Measurements from ENCODE around the gene NR2F1-AS1. TPM values are rescaled to one million over a fixed set of nuclear protein-coding genes. Genes with fewer than 3 reads are reported as not detected.
A peak's percentile ranks its signal among the peaks of the same experiment; 100 is the strongest.

NR2F1-AS1 gene
- total and polyA plus RNA-seq, 2 of the 4 experiments (the other 2 are of a cell fraction): 12.5 to 12.8 TPM

- H3K79me1 ChIP-seq (ENCODE audit: low read depth in 1 of 2, low read length in 2 of 2): peaks cover 0 to 30% of the 10 kb centered on the region in 2 experiments; a peak in 2 of 4 replicates
- H3K18ac ChIP-seq (ENCODE audit: low read depth, low read length): peak overlapping the region; percentile 54
- peaks cover 26% of the 10 kb centered on the region for H3K4me1 ChIP-seq (ENCODE audit: control insufficient read depth, insufficient read depth, low read length)
- H3K4me3 ChIP-seq (ENCODE audit: insufficient read depth, low read depth, low read length): peak overlapping the region; percentile 1; the same call in 1 of the 2 replicates
- peak overlapping the region; percentile 82 for H3K23ac ChIP-seq (ENCODE audit: low read depth, low read length)
- 0% methylated on average over 1 of the region's 4 CpGs; no CpG with 5 or more reads in 1 of the 2 experiments for WGBS, 2 experiments (ENCODE audit: extremely low coverage in 2 of 2, insufficient read length in 1 of 2)
- intact Hi-C loops (cut with micrococcal nuclease): loop anchor here (2.0 to 5.0 kb wide), 2 partner anchors 209 to 1949 kb away; no protein-coding TSS in a partner anchor
- peak overlapping the region; percentile 32; the same call in 1 of the 2 replicates for H4K5ac ChIP-seq (ENCODE audit: low read depth, low read length)
- TF ChIP-seq ELK1 (IDR thresholded peaks at IDR 0.05; ENCODE audit: borderline replicate concordance, low read depth, low read length): no peak
- TF ChIP-seq CTCF (conservative IDR thresholded peaks at IDR 0.05; ENCODE audit: low read depth, low read length): no peak
- TF ChIP-seq FOS (IDR thresholded peaks at IDR 0.05; ENCODE audit: low read depth, low read length): no peak
- no peak for TF ChIP-seq MXI1 (IDR thresholded peaks at IDR 0.05; ENCODE audit: borderline replicate concordance, low read depth, low read length)
- no peak for TF ChIP-seq MAFK (IDR thresholded peaks at IDR 0.05; ENCODE audit: low read depth, low read length)
- TF ChIP-seq CEBPB (IDR thresholded peaks at IDR 0.05; ENCODE audit: low read depth, low read length): no peak
- no peak for TF ChIP-seq NFE2L2 (IDR thresholded peaks at IDR 0.05; ENCODE audit: low read depth, low read length)
- TF ChIP-seq USF2 (IDR thresholded peaks at IDR 0.05; ENCODE audit: low read depth, low read length): no peak
- TF ChIP-seq BHLHE40 (IDR thresholded peaks at IDR 0.05; ENCODE audit: low read depth, low read length): no peak
- TF ChIP-seq MAZ (IDR thresholded peaks at IDR 0.05; ENCODE audit: borderline replicate concordance, low read depth, low read length): no peak
- H2AK5ac ChIP-seq (ENCODE audit: low read depth, low read length): peak overlapping the region; percentile 20
- H2BK15ac ChIP-seq (ENCODE audit: low read depth, low read length): peak overlapping the region; percentile 38; the same call in 1 of the 3 replicates
- no TSS peak for BruUV-seq (replicated peaks)
- H2BK20ac ChIP-seq (ENCODE audit: low read depth, low read length): no peak overlapping the region
- peak overlapping the region; percentile 3 for H2BK5ac ChIP-seq (ENCODE audit: low read depth, low read length, poor library complexity, severe bottlenecking)
- H4K91ac ChIP-seq (ENCODE audit: insufficient read depth, low read depth, low read length): peak overlapping the region; percentile 43
- ChIA-PET POLR2A (ENCODE audit: unreplicated experiment) (interaction anchor here (2.0 kb wide), 1 partner anchor 10 kb away, joined by 5 read pairs; no protein-coding TSS in a partner anchor), CTCF (interaction anchor here (1.0 to 2.5 kb wide), 3 partner anchors 10 to 209 kb away, joined by 3 to 6 read pairs (median 4); no protein-coding TSS in a partner anchor)
- in situ Hi-C loops (cut with MboI; ENCODE audit: low sequenced_read_pairs): loop anchor here (25.0 kb wide), 2 partner anchors 679 to 1279 kb away; no protein-coding TSS in a partner anchor
- peak overlapping the region; percentile 48; the same call in 1 of the 2 replicates for H3K14ac ChIP-seq (replicated peaks; ENCODE audit: low read depth, low read length)
- dilution Hi-C loops (cut with HindIII; ENCODE audit: low sequenced_read_pairs, unreplicated experiment): no loop called here
- H3K9me1 ChIP-seq (ENCODE audit: insufficient read depth, low read length): peaks cover 3% of the 10 kb centered on the region; the same call in 1 of the 2 replicates
- ATAC-seq (ENCODE audit: low read depth): no peak
- peak overlapping the region; percentile 35 to 44; a peak in 2 of 4 replicates for H4K8ac ChIP-seq (ENCODE audit: low read depth in 2 of 2, low read length in 2 of 2)
- H2BK120ac ChIP-seq (ENCODE audit: low read depth, low read length): peak overlapping the region; percentile 47
- H3K27me3 ChIP-seq (ENCODE audit: control insufficient read depth, insufficient read depth, low read length): no peaks in the 10 kb centered on the region
- DNase-seq: no peak
- peak overlapping the region; percentile 96 for H3K4me2 ChIP-seq (ENCODE audit: low read depth, low read length)
- peak overlapping the region; percentile 42 for H3K4ac ChIP-seq (ENCODE audit: low read depth, low read length)
- H4K20me1 ChIP-seq (ENCODE audit: insufficient read depth, low read length): peaks cover 11% of the 10 kb centered on the region
- peak overlapping the region; percentile 63 for H3K9ac ChIP-seq (ENCODE audit: low read depth, low read length)
- no peaks in the 10 kb centered on the region for H3K9me3 ChIP-seq (ENCODE audit: control insufficient read depth, insufficient read depth, low read length)
- H3K27ac ChIP-seq (ENCODE audit: insufficient read depth, low read length): peak overlapping the region; percentile 67
- H3K36me3 ChIP-seq (ENCODE audit: control insufficient read depth, insufficient read depth, low read length): peaks cover 62% of the 10 kb centered on the region
- peak overlapping the region; percentile 36 for H2AFZ ChIP-seq (replicated peaks; ENCODE audit: low read length, poor library complexity)
- no peak overlapping the region; the same call in 1 of the 2 replicates for H3K56ac ChIP-seq (ENCODE audit: extremely low read depth, insufficient read depth, low read length)
- H2AK9ac ChIP-seq (replicated peaks; ENCODE audit: low read depth, low read length, poor library complexity): peak overlapping the region; percentile 47
Measured at GRCh38 chr5:93591323-93591945, 10.4 kb upstream of the NR2F1-AS1 start.

All from IMR-90 (cell line).